K562 (cell line): ENCODE data around the gene CSNK1A1. TPM values are rescaled to one million over a fixed set of nuclear protein-coding genes. Genes with fewer than 3 reads are reported as not detected.

ENCODE experiments used
- AFF1 ChIP-seq, 2 experiments: fragments of 450-650 bp; IDR thresholded peaks; 2 replicates each; pipeline ENCODE4 v1.6.1; 2018; ENCODE audit warnings: mild to moderate bottlenecking in 2 of 2, low read depth in 1 of 2; ENCODE audit not compliant: partially characterized antibody in 2 of 2
- BMI1 ChIP-seq: fragments of 150-350 bp; IDR thresholded peaks from 2 replicates; pipeline ENCODE4 v1.6.1; 2014; ENCODE audit warnings: low read length
- CCNT2 ChIP-seq: IDR thresholded peaks from 2 replicates; pipeline ENCODE4 v1.6.1; 2011; ENCODE audit warnings: borderline replicate concordance, low read depth, mild to moderate bottlenecking, moderate library complexity, mixed read lengths, low read length; ENCODE audit not compliant: insufficient read length; ENCODE audit errors: extremely low read depth
- FOXP4 ChIP-seq: sonication (generic); formaldehyde crosslinking; IDR thresholded peaks from 2 replicates; pipeline ENCODE4 v1.8.0; 2022; ENCODE audit warnings: mild to moderate bottlenecking, missing genetic modification reagents, borderline replicate concordance
- HDAC8 ChIP-seq: fragments of 450-650 bp; IDR thresholded peaks from 2 replicates; pipeline ENCODE4 v1.6.1; 2016; ENCODE audit warnings: mild to moderate bottlenecking, missing genetic modification characterization, moderate library complexity, missing compliant biosample characterization
- HDGF ChIP-seq: fragments of 450-650 bp; IDR thresholded peaks from 2 replicates; pipeline ENCODE4 v1.6.1; 2016
- HLTF ChIP-seq: fragments of 450-650 bp; IDR thresholded peaks from 2 replicates; pipeline ENCODE4 v1.6.1; 2016
- HMG20A ChIP-seq: fragments of 450-650 bp; formaldehyde crosslinking; conservative IDR thresholded peaks from 2 replicates; pipeline ENCODE4 v1.4.0; 2020; ENCODE audit warnings: mild to moderate bottlenecking, mixed read lengths
- MTA2 ChIP-seq: fragments of 450-650 bp; IDR thresholded peaks from 2 replicates; pipeline ENCODE4 v1.6.1; 2016; ENCODE audit warnings: low read depth
- NCOA4 ChIP-seq: fragments of 450-650 bp; IDR thresholded peaks from 2 replicates; pipeline ENCODE4 v1.6.1; 2018; ENCODE audit warnings: mild to moderate bottlenecking; ENCODE audit not compliant: partially characterized antibody
- PCBP2 ChIP-seq: fragments of 200-400 bp; formaldehyde crosslinking; IDR thresholded peaks from 2 replicates; pipeline ENCODE4 v1.6.1; 2018; ENCODE audit warnings: low read length, low read depth, mild to moderate bottlenecking, moderate library complexity; ENCODE audit not compliant: poor library complexity, severe bottlenecking
- PHB2 ChIP-seq: fragments of 450-650 bp; IDR thresholded peaks from 2 replicates; pipeline ENCODE4 v1.6.1; 2017; ENCODE audit warnings: low read depth
- RBM14 ChIP-seq: fragments of 200-400 bp; formaldehyde crosslinking; IDR thresholded peaks from 2 replicates; pipeline ENCODE4 v1.6.1; 2018; ENCODE audit warnings: low read depth, mild to moderate bottlenecking, low read length, moderate library complexity, borderline replicate concordance; ENCODE audit not compliant: insufficient read depth
- SETDB1 ChIP-seq: IDR thresholded peaks from one replicate; pipeline ENCODE4 v1.6.1; 2012; ENCODE audit warnings: low read length, control low read depth, inconsistent platforms
- SMARCA5 ChIP-seq: fragments of 450-650 bp; IDR thresholded peaks from 2 replicates; pipeline ENCODE4 v1.6.1; 2016
- SOX6 ChIP-seq: fragments of 450-650 bp; IDR thresholded peaks from 2 replicates; pipeline ENCODE4 v1.6.1; 2014; ENCODE audit warnings: mild to moderate bottlenecking
- TAF1 ChIP-seq: IDR thresholded peaks from 2 replicates; pipeline ENCODE4 v1.6.1; 2011; ENCODE audit warnings: mild to moderate bottlenecking, low read length, moderate library complexity; ENCODE audit not compliant: insufficient read depth, control insufficient read depth, severe bottlenecking; ENCODE audit errors: extremely low read depth
- ZNF785 ChIP-seq: fragments of 250-450 bp; sonication (Bioruptor Pico); IDR thresholded peaks from 2 replicates; pipeline ENCODE4 v1.4.0; 2020; ENCODE audit warnings: mild to moderate bottlenecking
- ZSCAN29 ChIP-seq: fragments of 450-650 bp; IDR thresholded peaks from 2 replicates; pipeline ENCODE4 v1.6.1; 2017
- polyA plus RNA-seq, 8 experiments: library from polyadenylated mRNA; depleted of rRNA in 4 of 8; stranded (reverse) in 5 of 8; unstranded in 3 of 8; fragments of >200 nt; fragmentation: Nextera tagmentation in 2 of 8; fragmentation: Illumina TruSeq in 1 of 8; extraction: Ambion mirVana in 2 of 8; extraction: Trizol in 1 of 8; gene quantifications; 2 replicates each; pipeline versions ENCODE4 v1.2.1 to v1.2.3, GENCODE V29; 2011 to 2014; ENCODE audit warnings: inconsistent platforms in 1 of 8, missing spikeins in 1 of 8
- total RNA-seq, 7 experiments: library from RNA; depleted of rRNA in 6 of 7; stranded (reverse); fragments of >200 nt in 6 of 7; fragmentation: Illumina TruSeq in 2 of 7; extraction: Trizol in 2 of 7; gene quantifications; 2 replicates each; pipeline versions ENCODE4 v1.2.1 to v1.2.3, GENCODE V29; 2011 to 2021; ENCODE audit warnings: low replicate concordance in 1 of 7
- TF ChIP-seq, protein P1 (sequence below): fragments of 250-450 bp; sonication (Bioruptor Pico); IDR thresholded peaks from 2 replicates; pipeline ENCODE4 v1.8.0; 2021; ENCODE audit warnings: borderline replicate concordance, mild to moderate bottlenecking, moderate library complexity; ENCODE audit not compliant: poor library complexity, severe bottlenecking

Gene CSNK1A1
- total and polyA plus RNA-seq, 9 of the 15 experiments (the other 6 are each of a cell fraction or from before 2014, with no cell fraction given): 49.1 to 196 (median 154) TPM

GRCh38 chr5:149466457-149466972, 84.7 kb downstream of the CSNK1A1 start (continued):
- peak; percentile 15 for TF ChIP-seq TAF1
- peak in 1 of 2 experiments; percentile 52 for TF ChIP-seq AFF1 (IDR thresholded peaks at IDR 0.05; ENCODE audit: low read depth in 1 of 2, partially characterized antibody in 2 of 2)
- TF ChIP-seq HDAC8 (tag): 0 out of 2 replicates have a peak, but pooled peaks have one; percentile 37
- no peak for TF ChIP-seq ZSCAN29
- TF ChIP-seq BMI1: no peak
- peak; percentile 75 for TF ChIP-seq SOX6
- no peak for TF ChIP-seq ZNF785 (CRISPR knock-in tag)
- no peak for TF ChIP-seq MTA2
- no peak for TF ChIP-seq HLTF
- TF ChIP-seq SETDB1: peak; percentile 40
- TF ChIP-seq CCNT2: peak; percentile 42
- no peak for TF ChIP-seq RBM14
- TF ChIP-seq PHB2: no peak
- TF ChIP-seq FOXP4 (CRISPR knock-in tag): no peak
- TF ChIP-seq HMG20A (CRISPR knock-in tag): no peak
- TF ChIP-seq PCBP2: no peak
- TF ChIP-seq, protein P1, sequence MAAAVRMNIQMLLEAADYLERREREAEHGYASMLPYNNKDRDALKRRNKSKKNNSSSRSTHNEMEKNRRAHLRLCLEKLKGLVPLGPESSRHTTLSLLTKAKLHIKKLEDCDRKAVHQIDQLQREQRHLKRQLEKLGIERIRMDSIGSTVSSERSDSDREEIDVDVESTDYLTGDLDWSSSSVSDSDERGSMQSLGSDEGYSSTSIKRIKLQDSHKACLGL: no peak
- no peak for TF ChIP-seq NCOA4
- TF ChIP-seq SMARCA5: no peak
- TF ChIP-seq HDGF: 0 out of 2 replicates have a peak, but pooled peaks have one; percentile 47
